Tibial artery (tissue), 4 donors: ENCODE measurements around the gene STOM.
"Not testable (repeated sequence)": the region's sequence is repeated elsewhere in the genome, so short reads cannot be mapped to it uniquely, and the experiment has no call there.

Source experiments
- DNase-seq, 2 donors: peaks; one replicate each; pipeline ENCODE4 v3.0.0-alpha.2; 2019
- H3K27ac ChIP-seq, 2 donors: fragments of 200-600 bp; sonication (generic) in 1 of 2; 1 replicate in 1 of 2; 2 replicates in 1 of 2; pipeline ENCODE4 v1.5.1; 2018 to 2019; ENCODE audit warnings: mild to moderate bottlenecking in 1 of 2
- H3K27me3 ChIP-seq, 2 donors: fragments of 200-600 bp; sonication (generic) in 1 of 2; one replicate each; pipeline versions ENCODE4 v1.5.1 to v1.6.0; 2016 to 2019
- H3K36me3 ChIP-seq, 3 donors: fragments of 200-600 bp; sonication (generic) in 2 of 3; one replicate each; pipeline ENCODE4 v1.5.1; 2016 to 2019; ENCODE audit warnings: mild to moderate bottlenecking in 2 of 3
- H3K4me1 ChIP-seq, 4 donors: fragments of 200-600 bp; sonication (generic) in 2 of 4; 1 replicate in 3 of 4; 2 replicates in 1 of 4; pipeline ENCODE4 v1.5.1; 2016 to 2019
- H3K4me3 ChIP-seq, 2 donors: fragments of 200-600 bp; sonication (generic) in 1 of 2; 1 replicate in 1 of 2; 2 replicates in 1 of 2; pipeline ENCODE4 v1.5.1; 2018 to 2019; ENCODE audit warnings: mild to moderate bottlenecking in 2 of 2
- H3K9me3 ChIP-seq, 3 donors: fragments of 200-600 bp; sonication (generic) in 1 of 3; one replicate each; pipeline ENCODE4 v1.5.1; 2016 to 2019
- CTCF ChIP-seq, 2 experiments: fragments of 200-600 bp in 1 of 2; fragments of 450-650 bp in 1 of 2; IDR thresholded peaks; one replicate each; pipeline ENCODE4 v1.5.1; 2017 to 2019; ENCODE audit warnings: antibody characterized with exemption in 2 of 2, mild to moderate bottlenecking in 1 of 2, moderate library complexity in 1 of 2
- intact Hi-C: fragments of 100-400 bp; cut with DNase I; formaldehyde crosslinking; loops from one replicate; pipeline ENCODE4 v1.15.0; 2023; ENCODE audit warnings: low total_unique reads

Gene STOM

DNA sequence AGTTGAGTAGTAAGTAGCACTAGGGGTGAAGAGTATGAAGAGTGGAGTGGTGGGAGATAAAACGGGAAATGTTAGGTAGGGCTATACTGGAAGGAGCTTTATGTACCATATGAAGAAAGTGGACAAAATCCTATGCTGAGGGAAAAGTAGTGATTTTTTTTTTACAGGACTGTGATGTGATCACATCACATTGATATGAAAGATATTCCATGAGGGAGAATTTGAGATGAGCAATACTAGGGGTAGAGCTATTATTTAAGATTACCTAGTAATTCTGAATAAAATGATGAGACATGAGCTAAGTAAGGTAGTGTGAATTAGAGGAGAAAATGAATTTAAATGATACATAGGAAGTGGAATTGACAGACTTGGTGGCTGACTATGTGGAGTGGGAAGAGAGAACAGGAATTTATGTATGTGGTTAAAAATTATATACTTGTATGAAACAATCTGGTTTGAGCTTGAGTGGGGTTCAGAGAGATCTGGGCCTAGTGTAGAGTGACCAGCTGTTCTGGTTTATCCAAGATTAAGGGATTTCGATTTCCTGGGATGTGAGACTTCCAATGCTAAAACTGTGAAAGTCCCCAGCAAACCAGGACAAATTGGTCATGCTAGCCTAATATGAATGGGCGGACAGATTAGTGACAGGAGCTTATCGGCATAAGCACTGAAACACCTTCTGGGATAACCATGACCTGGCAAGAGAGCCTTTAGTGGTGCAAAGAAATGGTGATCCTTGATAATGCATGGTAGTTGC is 29.3 kb upstream of the STOM start:
- Histone ChIP-seq H3K36me3 (no peaks in the 10 kb centered on the region), H3K27ac (no peak overlapping the region), H3K4me1 (no peaks in the 10 kb centered on the region), H3K27me3 (no peaks in the 10 kb centered on the region), H3K4me3 (no peak overlapping the region), H3K9me3 (peaks cover 0 to 5% (median 0%) of the 10 kb centered on the region in 3 donors)
- DNase-seq, result no peak
- no peak for TF ChIP-seq CTCF (IDR thresholded peaks at IDR 0.05)
- intact Hi-C loops, result no loop called here

- H3K4me1 ChIP-seq, result no peaks in the 10 kb centered on the region
- H3K27ac ChIP-seq, result no peak overlapping the region
- H3K27me3 ChIP-seq, result no peaks in the 10 kb centered on the region
- peaks cover 0 to 5% (median 0%) of the 10 kb centered on the region in 3 donors for H3K9me3 ChIP-seq
- intact Hi-C loops, result no loop called here
- no peak for DNase-seq
- no peak for TF ChIP-seq CTCF (IDR thresholded peaks at IDR 0.05)
- H3K4me3 ChIP-seq, result no peak overlapping the region
- H3K36me3 ChIP-seq, result no peaks in the 10 kb centered on the region
These were observed 28.3 kb upstream of the STOM start for GRCh38 chr9:121398374-121398773.

DNA sequence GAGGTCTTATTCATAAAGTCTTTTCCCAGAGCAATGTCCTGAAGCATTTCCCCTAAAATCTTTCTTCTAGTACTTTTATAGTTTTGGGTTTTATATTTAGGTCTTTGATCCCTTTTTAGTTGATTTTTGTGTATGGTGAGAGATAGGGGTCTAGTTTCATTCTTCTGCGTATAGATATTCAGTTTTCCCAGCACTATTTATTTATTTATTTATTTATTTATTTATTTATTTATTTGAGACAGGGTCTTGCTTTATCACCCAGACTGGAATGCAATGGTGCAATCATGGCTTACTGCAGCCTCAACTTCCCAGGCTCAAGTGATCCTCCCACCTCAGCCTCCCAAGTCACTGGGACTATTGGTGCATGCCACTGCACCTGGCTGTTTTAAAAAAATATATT is 27.2 kb upstream of the STOM start:
- H3K27me3 ChIP-seq, H3K4me3 ChIP-seq, H3K9me3 ChIP-seq, intact Hi-C loops, DNase-seq, H3K27ac ChIP-seq, H3K36me3 ChIP-seq, H3K4me1 ChIP-seq: not testable (repeated sequence)

- no peak overlapping the region for H3K27ac ChIP-seq
- no peak for DNase-seq
- peaks cover 0 to 5% (median 0%) of the 10 kb centered on the region in 3 donors for H3K9me3 ChIP-seq
- intact Hi-C loops, result no loop called here
- H3K4me1 ChIP-seq, result no peaks in the 10 kb centered on the region
- no peaks in the 10 kb centered on the region for H3K36me3 ChIP-seq
- TF ChIP-seq CTCF (IDR thresholded peaks at IDR 0.05), result no peak
- no peaks in the 10 kb centered on the region for H3K27me3 ChIP-seq
- H3K4me3 ChIP-seq, result no peak overlapping the region
These were observed 25.5 kb upstream of the STOM start for GRCh38 chr9:121395558-121395957.

- H3K36me3 ChIP-seq, result no peaks in the 10 kb centered on the region
- no peak overlapping the region for H3K4me3 ChIP-seq
- intact Hi-C loops, result no loop called here
- H3K27me3 ChIP-seq, result no peaks in the 10 kb centered on the region
- no peak for TF ChIP-seq CTCF (IDR thresholded peaks at IDR 0.05)
- no peaks in the 10 kb centered on the region for H3K4me1 ChIP-seq
- DNase-seq, result no peak
- H3K27ac ChIP-seq, result no peak overlapping the region
- peaks cover 0 to 5% (median 0%) of the 10 kb centered on the region in 3 donors for H3K9me3 ChIP-seq
These were observed 24.2 kb upstream of the STOM start for GRCh38 chr9:121394292-121394691.

GRCh38 chr9:121393318-121393717 is 23.3 kb upstream of the STOM start:
- DNase-seq, result no peak
- intact Hi-C loops, result no loop called here
- TF ChIP-seq CTCF (IDR thresholded peaks at IDR 0.05), result no peak
- no peaks in the 10 kb centered on the region for H3K4me1 ChIP-seq
- H3K27ac ChIP-seq, result no peak overlapping the region
- peaks cover 0 to 5% (median 0%) of the 10 kb centered on the region in 3 donors for H3K9me3 ChIP-seq
- H3K36me3 ChIP-seq, result no peaks in the 10 kb centered on the region
- no peak overlapping the region for H3K4me3 ChIP-seq
- H3K27me3 ChIP-seq, result no peaks in the 10 kb centered on the region
